K562 (cell line): Measurements from ENCODE around the gene CCDC167. TPM values are rescaled to one million over a fixed set of nuclear protein-coding genes. Genes with fewer than 3 reads are reported as not detected.
A peak's percentile ranks its signal among the peaks of the same experiment; 100 is the strongest.

Experiments
- BCLAF1 ChIP-seq, 2 experiments: fragments of 450-650 bp in 1 of 2; IDR thresholded peaks; 2 replicates each; pipeline ENCODE4 v1.6.1; 2011 to 2017; ENCODE audit warnings: low read depth in 2 of 2, antibody characterized with exemption in 1 of 2, borderline replicate concordance in 1 of 2, low read length in 1 of 2, mild to moderate bottlenecking in 1 of 2, mixed read lengths in 1 of 2; ENCODE audit not compliant: control insufficient read depth in 1 of 2
- CBFA2T3 ChIP-seq: fragments of 450-650 bp; IDR thresholded peaks from 2 replicates; pipeline ENCODE4 v1.6.1; 2017
- CBX8 ChIP-seq: fragments of 200-600 bp; sonication (generic); IDR thresholded peaks from 2 replicates; pipeline ENCODE4 v1.6.1; 2012; ENCODE audit warnings: borderline replicate concordance, mixed run types, low read depth, mild to moderate bottlenecking, moderate library complexity, mixed read lengths, low read length, control low read depth, inconsistent platforms; ENCODE audit not compliant: poor library complexity, severe bottlenecking; ENCODE audit errors: extremely low read depth
- CXXC5 ChIP-seq: fragments of 250-450 bp; sonication (Bioruptor Pico); IDR thresholded peaks from 2 replicates; pipeline ENCODE4 v1.8.0; 2022; ENCODE audit warnings: inconsistent platforms, mild to moderate bottlenecking, moderate library complexity
- GATAD2A ChIP-seq: fragments of 450-650 bp; IDR thresholded peaks from 2 replicates; pipeline ENCODE4 v1.6.1; 2017
- HDAC3 ChIP-seq: fragments of 450-650 bp; IDR thresholded peaks from 2 replicates; pipeline ENCODE4 v1.6.1; 2018; ENCODE audit warnings: borderline replicate concordance, mild to moderate bottlenecking, moderate library complexity; ENCODE audit not compliant: partially characterized antibody
- HDAC8 ChIP-seq: fragments of 450-650 bp; IDR thresholded peaks from 2 replicates; pipeline ENCODE4 v1.6.1; 2016; ENCODE audit warnings: mild to moderate bottlenecking, missing genetic modification characterization, moderate library complexity, missing compliant biosample characterization
- JUN ChIP-seq, 2 experiments: sonication (generic) in 1 of 2; formaldehyde crosslinking in 1 of 2; IDR thresholded peaks; 2 replicates each; pipeline versions ENCODE4 v1.6.1 to v1.8.0; 2012 to 2022; ENCODE audit warnings: borderline replicate concordance in 2 of 2, mild to moderate bottlenecking in 2 of 2, improper control_type of control experiment in 1 of 2, low read depth in 1 of 2, low read length in 1 of 2, missing genetic modification reagents in 1 of 2
- MCM2 ChIP-seq: fragments of 450-650 bp; IDR thresholded peaks from 2 replicates; pipeline ENCODE4 v1.6.1; 2017; ENCODE audit warnings: low read depth, mild to moderate bottlenecking
- NFIC ChIP-seq: fragments of 450-650 bp; IDR thresholded peaks from 2 replicates; pipeline ENCODE4 v1.6.1; 2017; ENCODE audit warnings: mild to moderate bottlenecking, inconsistent platforms
- NR2C2 ChIP-seq, 2 experiments: fragments of 200-800 bp in 1 of 2; sonication (Bioruptor generic) in 1 of 2; sonication (generic) in 1 of 2; formaldehyde crosslinking in 1 of 2; IDR thresholded peaks; 2 replicates each; pipeline versions ENCODE4 v1.6.1 to v1.8.0; 2016 to 2022; ENCODE audit warnings: mild to moderate bottlenecking in 1 of 2, missing compliant biosample characterization in 1 of 2, missing genetic modification characterization in 1 of 2, missing genetic modification reagents in 1 of 2
- PPARD ChIP-seq: fragments of 250-450 bp; sonication (Bioruptor Pico); IDR thresholded peaks from 2 replicates; pipeline ENCODE4 v1.8.0; 2022; ENCODE audit warnings: inconsistent platforms, mild to moderate bottlenecking, moderate library complexity
- RBM17 ChIP-seq: fragments of 200-400 bp; formaldehyde crosslinking; IDR thresholded peaks from 2 replicates; pipeline ENCODE4 v1.6.1; 2017; ENCODE audit warnings: low read depth, mild to moderate bottlenecking, low read length, borderline replicate concordance
- RFX1 ChIP-seq: fragments of 450-650 bp; IDR thresholded peaks from 2 replicates; pipeline ENCODE4 v1.6.1; 2016; ENCODE audit warnings: mild to moderate bottlenecking, moderate library complexity
- SOX6 ChIP-seq: fragments of 450-650 bp; IDR thresholded peaks from 2 replicates; pipeline ENCODE4 v1.6.1; 2014; ENCODE audit warnings: mild to moderate bottlenecking
- TOE1 ChIP-seq, 2 experiments: fragments of 450-650 bp in 1 of 2; sonication (generic) in 1 of 2; formaldehyde crosslinking in 1 of 2; IDR thresholded peaks; 2 replicates each; pipeline versions ENCODE4 v1.7.1 to v1.8.0; 2016 to 2022; ENCODE audit warnings: borderline replicate concordance in 2 of 2, mild to moderate bottlenecking in 2 of 2, antibody characterized with exemption in 1 of 2, inconsistent platforms in 1 of 2, low read depth in 1 of 2, missing genetic modification reagents in 1 of 2, moderate library complexity in 1 of 2
- ZKSCAN8 ChIP-seq: fragments of 200-800 bp; sonication (Bioruptor generic); IDR thresholded peaks from 2 replicates; pipeline ENCODE4 v1.6.1; 2016; ENCODE audit warnings: missing genetic modification characterization, missing compliant biosample characterization
- ZNF184 ChIP-seq: sonication (generic); formaldehyde crosslinking; IDR thresholded peaks from 2 replicates; pipeline ENCODE4 v1.5.0; 2020; ENCODE audit warnings: missing genetic modification reagents
- ZNF695 ChIP-seq: fragments of 450-650 bp; formaldehyde crosslinking; IDR thresholded peaks from 2 replicates; pipeline ENCODE4 v1.4.0; 2020; ENCODE audit warnings: mild to moderate bottlenecking, moderate library complexity
- polyA plus RNA-seq, 8 experiments: library from polyadenylated mRNA; depleted of rRNA in 4 of 8; stranded (reverse) in 5 of 8; unstranded in 3 of 8; fragments of >200 nt; fragmentation: Nextera tagmentation in 2 of 8; fragmentation: Illumina TruSeq in 1 of 8; extraction: Ambion mirVana in 2 of 8; extraction: Trizol in 1 of 8; gene quantifications; 2 replicates each; pipeline versions ENCODE4 v1.2.1 to v1.2.3, GENCODE V29; 2011 to 2014; ENCODE audit warnings: inconsistent platforms in 1 of 8, missing spikeins in 1 of 8
- total RNA-seq, 7 experiments: library from RNA; depleted of rRNA in 6 of 7; stranded (reverse); fragments of >200 nt in 6 of 7; fragmentation: Illumina TruSeq in 2 of 7; extraction: Trizol in 2 of 7; gene quantifications; 2 replicates each; pipeline versions ENCODE4 v1.2.1 to v1.2.3, GENCODE V29; 2011 to 2021; ENCODE audit warnings: low replicate concordance in 1 of 7
- TF ChIP-seq, protein P1 (sequence below): IDR thresholded peaks from 3 replicates; pipeline ENCODE4 v1.6.1; 2011; ENCODE audit warnings: borderline replicate concordance, mild to moderate bottlenecking, moderate library complexity; ENCODE audit not compliant: insufficient read length; ENCODE audit errors: extremely low read depth

The CCDC167 gene
- total and polyA plus RNA-seq, 9 of the 15 experiments (the other 6 are each of a cell fraction or from before 2014, with no cell fraction given): 26.0 to 114 (median 45.2) TPM

- TF ChIP-seq, protein P1, sequence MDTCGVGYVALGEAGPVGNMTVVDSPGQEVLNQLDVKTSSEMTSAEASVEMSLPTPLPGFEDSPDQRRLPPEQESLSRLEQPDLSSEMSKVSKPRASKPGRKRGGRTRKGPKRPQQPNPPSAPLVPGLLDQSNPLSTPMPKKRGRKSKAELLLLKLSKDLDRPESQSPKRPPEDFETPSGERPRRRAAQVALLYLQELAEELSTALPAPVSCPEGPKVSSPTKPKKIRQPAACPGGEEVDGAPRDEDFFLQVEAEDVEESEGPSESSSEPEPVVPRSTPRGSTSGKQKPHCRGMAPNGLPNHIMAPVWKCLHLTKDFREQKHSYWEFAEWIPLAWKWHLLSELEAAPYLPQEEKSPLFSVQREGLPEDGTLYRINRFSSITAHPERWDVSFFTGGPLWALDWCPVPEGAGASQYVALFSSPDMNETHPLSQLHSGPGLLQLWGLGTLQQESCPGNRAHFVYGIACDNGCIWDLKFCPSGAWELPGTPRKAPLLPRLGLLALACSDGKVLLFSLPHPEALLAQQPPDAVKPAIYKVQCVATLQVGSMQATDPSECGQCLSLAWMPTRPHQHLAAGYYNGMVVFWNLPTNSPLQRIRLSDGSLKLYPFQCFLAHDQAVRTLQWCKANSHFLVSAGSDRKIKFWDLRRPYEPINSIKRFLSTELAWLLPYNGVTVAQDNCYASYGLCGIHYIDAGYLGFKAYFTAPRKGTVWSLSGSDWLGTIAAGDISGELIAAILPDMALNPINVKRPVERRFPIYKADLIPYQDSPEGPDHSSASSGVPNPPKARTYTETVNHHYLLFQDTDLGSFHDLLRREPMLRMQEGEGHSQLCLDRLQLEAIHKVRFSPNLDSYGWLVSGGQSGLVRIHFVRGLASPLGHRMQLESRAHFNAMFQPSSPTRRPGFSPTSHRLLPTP: no peak
- TF ChIP-seq RBM17 (no peak), RFX1 (no peak), HDAC8 (tag) (no peak), PPARD (no peak), BCLAF1 (IDR thresholded peaks at IDR 0.05; ENCODE audit: borderline replicate concordance in 1 of 2, control insufficient read depth in 1 of 2, low read depth in 2 of 2, low read length in 1 of 2) (no peak), TOE1 (IDR thresholded peaks at IDR 0.05; ENCODE audit: borderline replicate concordance) (0 out of 2 replicates have a peak, but pooled peaks have one; percentile 61), TOE1 (CRISPR knock-in tag; IDR thresholded peaks at IDR 0.05; ENCODE audit: borderline replicate concordance, low read depth) (no peak), NR2C2 (CRISPR knock-in tag; IDR thresholded peaks at IDR 0.05) (no peak), NR2C2 (tag; IDR thresholded peaks at IDR 0.05) (no peak), JUN (IDR thresholded peaks at IDR 0.05; ENCODE audit: borderline replicate concordance, low read depth, low read length) (no peak), JUN (CRISPR knock-in tag; IDR thresholded peaks at IDR 0.05; ENCODE audit: borderline replicate concordance) (no peak), CBX8 (no peak), ZNF184 (CRISPR knock-in tag) (no peak), MCM2 (no peak), ZNF695 (CRISPR knock-in tag) (no peak), SOX6 (no peak), GATAD2A (no peak), HDAC3 (no peak), NFIC (no peak; the same call in 1 of the 2 replicates), CXXC5 (CRISPR knock-in tag) (peak; percentile 64), CBFA2T3 (no peak; the same call in 1 of the 2 replicates), ZKSCAN8 (CRISPR knock-in tag) (no peak)
These were observed at the start of gene CCDC167 (continued) for GRCh38 chr6:37499433-37500293.
